ENCODE results near the gene PYHIN1.
"Not testable (repeated sequence)": the region's sequence is repeated elsewhere in the genome, so short reads cannot be mapped to it uniquely, and the experiment has no call there.

Gene PYHIN1

DNA sequence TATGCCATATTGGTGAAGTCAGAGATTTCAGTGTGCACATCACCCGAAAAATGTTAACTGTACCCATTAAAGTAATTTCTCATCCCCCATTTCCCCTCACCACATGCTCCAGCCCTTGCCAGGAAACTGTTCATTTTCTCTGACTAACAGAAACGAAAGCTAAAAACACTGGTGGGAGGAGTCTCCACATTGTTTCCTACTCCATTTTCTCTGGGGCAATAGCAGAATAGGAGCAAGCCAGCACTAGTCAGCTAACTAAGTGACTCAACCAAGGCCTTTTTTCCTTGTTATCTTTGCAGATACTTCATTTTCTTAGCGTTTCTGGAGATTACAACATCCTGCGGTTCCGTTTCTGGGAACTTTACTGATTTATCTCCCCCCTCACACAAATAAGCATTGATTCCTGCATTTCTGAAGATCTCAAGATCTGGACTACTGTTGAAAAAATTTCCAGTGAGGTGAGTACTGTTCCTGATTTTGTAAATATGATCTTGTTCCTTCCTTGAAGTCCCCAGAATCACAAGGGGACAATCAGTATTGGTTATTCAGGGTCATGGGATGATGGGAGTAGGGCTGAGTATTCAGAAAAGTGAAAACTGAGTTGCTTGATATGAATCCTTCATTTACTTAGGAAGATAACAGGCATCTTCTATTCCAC, 78.5 kb downstream of the PYHIN1 start, which contains the start of gene IFI16:
Gene IFI16 (plus strand): TSS at position 204 of the 658 bp plus-strand sequence. CDS start 4,774 bp downstream, outside the sequence.
- Histone ChIP-seq H2AFZ (ENCODE audit: low read length) (no peak within 1 kb of the TSS; the same call in 1 of the 2 replicates), H3K27me3 (ENCODE audit: insufficient read depth, low read length, poor library complexity, severe bottlenecking) (peaks cover 5% of the 10 kb centered on the region), H3K4me3 (ENCODE audit: low read length, poor library complexity, severe bottlenecking) (peak within 1 kb of the TSS; percentile 93)

GRCh38 chr1:159010391-159010790, 79.0 kb downstream of the PYHIN1 start:
- H3K4me1 ChIP-seq (ENCODE audit: insufficient read depth, low read length, poor library complexity, severe bottlenecking) = peaks cover 57% of the 10 kb centered on the region
- H4K20me1 ChIP-seq (ENCODE audit: insufficient read depth, low read length, poor library complexity, severe bottlenecking) = peaks cover 37% of the 10 kb centered on the region
- peak overlapping the region; percentile 88 for H3K4me2 ChIP-seq (ENCODE audit: low read depth, low read length, poor library complexity, severe bottlenecking)
- no peaks in the 10 kb centered on the region for H3K9me2 ChIP-seq (replicated peaks; ENCODE audit: low read depth, low read length)
- H2AFZ ChIP-seq (ENCODE audit: low read length) = no peak overlapping the region
- H3K9ac ChIP-seq (ENCODE audit: low read depth, low read length, poor library complexity, severe bottlenecking) = peak overlapping the region; percentile 99
- peak overlapping the region; percentile 93 for H3K4me3 ChIP-seq (ENCODE audit: low read length, poor library complexity, severe bottlenecking)
- TF ChIP-seq CTCF (conservative IDR thresholded peaks at IDR 0.05; ENCODE audit: low read length) (no peak), EZH2phosphoT487 (IDR thresholded peaks at IDR 0.05; ENCODE audit: borderline replicate concordance) (no peak)
- peaks cover 57% of the 10 kb centered on the region for H3K79me2 ChIP-seq (ENCODE audit: insufficient read depth, low read length)
- peaks cover 5% of the 10 kb centered on the region for H3K27me3 ChIP-seq (ENCODE audit: insufficient read depth, low read length, poor library complexity, severe bottlenecking)
- H3K9me3 ChIP-seq (ENCODE audit: insufficient read depth, low read depth, low read length) = no peaks in the 10 kb centered on the region
- peaks cover 8% of the 10 kb centered on the region; the same call in 1 of the 2 replicates for H3K36me3 ChIP-seq (ENCODE audit: insufficient read depth, low read length)
- H3F3A ChIP-seq (ENCODE audit: low read depth) = peaks cover 12% of the 10 kb centered on the region; the same call in 1 of the 2 replicates

More for the DNA sequence above, 78.5 kb downstream of the PYHIN1 start, which contains the start of gene IFI16:
- peak within 1 kb of the TSS; percentile 99 for H3K9ac ChIP-seq (ENCODE audit: low read depth, low read length, poor library complexity, severe bottlenecking)
- H3K4me1 ChIP-seq (ENCODE audit: insufficient read depth, low read length, poor library complexity, severe bottlenecking) = peaks cover 55% of the 10 kb centered on the region
- no peaks in the 10 kb centered on the region for H3K9me3 ChIP-seq (ENCODE audit: insufficient read depth, low read depth, low read length)
- peaks cover 31% of the 10 kb centered on the region for H4K20me1 ChIP-seq (ENCODE audit: insufficient read depth, low read length, poor library complexity, severe bottlenecking)
- H3K9me2 ChIP-seq (replicated peaks; ENCODE audit: low read depth, low read length) = no peaks in the 10 kb centered on the region
- H3K4me2 ChIP-seq (ENCODE audit: low read depth, low read length, poor library complexity, severe bottlenecking) = peak within 1 kb of the TSS; percentile 88
- no peak for TF ChIP-seq EZH2phosphoT487 (IDR thresholded peaks at IDR 0.05; ENCODE audit: borderline replicate concordance)
- TF ChIP-seq CTCF (conservative IDR thresholded peaks at IDR 0.05; ENCODE audit: low read length) = no peak
- H3F3A ChIP-seq (ENCODE audit: low read depth) = peaks cover 10% of the 10 kb centered on the region; the same call in 1 of the 2 replicates
- peaks cover 6% of the 10 kb centered on the region; the same call in 1 of the 2 replicates for H3K36me3 ChIP-seq (ENCODE audit: insufficient read depth, low read length)
- peaks cover 52% of the 10 kb centered on the region for H3K79me2 ChIP-seq (ENCODE audit: insufficient read depth, low read length)

GRCh38 chr1:159011001-159011400, 79.6 kb downstream of the PYHIN1 start:
- H3K4me1 ChIP-seq (ENCODE audit: insufficient read depth, low read length, poor library complexity, severe bottlenecking) = peaks cover 57% of the 10 kb centered on the region
- peak overlapping the region; percentile 99 for H3K9ac ChIP-seq (ENCODE audit: low read depth, low read length, poor library complexity, severe bottlenecking)
- H3K9me3 ChIP-seq (ENCODE audit: insufficient read depth, low read depth, low read length); H3K27me3 ChIP-seq (ENCODE audit: insufficient read depth, low read length, poor library complexity, severe bottlenecking); H2AFZ ChIP-seq (ENCODE audit: low read length); H3K9me2 ChIP-seq (replicated peaks; ENCODE audit: low read depth, low read length): not testable (repeated sequence)
- H3K4me3 ChIP-seq (ENCODE audit: low read length, poor library complexity, severe bottlenecking) = peak overlapping the region; percentile 93
- H4K20me1 ChIP-seq (ENCODE audit: insufficient read depth, low read length, poor library complexity, severe bottlenecking) = peaks cover 41% of the 10 kb centered on the region
- peaks cover 64% of the 10 kb centered on the region for H3K79me2 ChIP-seq (ENCODE audit: insufficient read depth, low read length)
- peak overlapping the region; percentile 88 for H3K4me2 ChIP-seq (ENCODE audit: low read depth, low read length, poor library complexity, severe bottlenecking)
- H3K36me3 ChIP-seq (ENCODE audit: insufficient read depth, low read length) = peaks cover 12% of the 10 kb centered on the region
- H3F3A ChIP-seq (ENCODE audit: low read depth) = peaks cover 12% of the 10 kb centered on the region; the same call in 1 of the 2 replicates

Measured in Loucy (cell line).